Osteocyte (in vitro differentiated cells): ENCODE data around the gene GPRC5D. TPM values are rescaled to one million over a fixed set of nuclear protein-coding genes. Genes with fewer than 3 reads are reported as not detected.

Source experiments
- DNase-seq: peaks from one replicate; pipeline ENCODE4 v3.0.0; 2021; ENCODE audit warnings: mixed read lengths; ENCODE audit not compliant: unreplicated experiment; ENCODE audit errors: extremely low spot score
- H3K27ac Mint-ChIP-seq: one replicate; pipeline ENCODE4 v1.8.0; 2021; ENCODE audit warnings: mild to moderate bottlenecking, mixed read lengths; ENCODE audit not compliant: unreplicated experiment
- H3K27me3 Mint-ChIP-seq: one replicate; pipeline ENCODE4 v1.8.0; 2021; ENCODE audit warnings: mixed read lengths; ENCODE audit not compliant: unreplicated experiment
- H3K36me3 Mint-ChIP-seq: one replicate; pipeline ENCODE4 v1.8.0; 2021; ENCODE audit warnings: mixed read lengths; ENCODE audit not compliant: unreplicated experiment
- H3K4me1 Mint-ChIP-seq: one replicate; pipeline ENCODE4 v1.8.0; 2021; ENCODE audit warnings: mixed read lengths; ENCODE audit not compliant: unreplicated experiment
- H3K4me3 Mint-ChIP-seq: one replicate; pipeline ENCODE4 v1.8.0; 2021; ENCODE audit warnings: mild to moderate bottlenecking, moderate library complexity, mixed read lengths; ENCODE audit not compliant: unreplicated experiment
- H3K9me3 Mint-ChIP-seq: one replicate; pipeline ENCODE4 v1.8.0; 2021; ENCODE audit warnings: mixed read lengths; ENCODE audit not compliant: unreplicated experiment
- CTCF ChIP-seq: fragments of 200-600 bp; sonication (generic); IDR thresholded peaks from 2 replicates; pipeline ENCODE4 v1.5.0; 2021; ENCODE audit warnings: antibody characterized with exemption, mild to moderate bottlenecking, moderate library complexity
- total RNA-seq: library from RNA; stranded (reverse); gene quantifications from 2 replicates; pipeline ENCODE4 v1.2.1, GENCODE V29; 2021

Gene GPRC5D
- total RNA-seq, 1 donor from 2014 or later = not detected

GRCh38 chr12:12946686-12947355 lies 5.1 kb downstream of the GPRC5D start:
- DNase-seq = no peak
- H3K4me1 Mint-ChIP-seq = no peaks in the 10 kb centered on the region
- no peak overlapping the region for H3K4me3 Mint-ChIP-seq
- no peaks in the 10 kb centered on the region for H3K9me3 Mint-ChIP-seq
- no peak overlapping the region for H3K27ac Mint-ChIP-seq
- H3K36me3 Mint-ChIP-seq = no peaks in the 10 kb centered on the region
- H3K27me3 Mint-ChIP-seq = peaks cover 3% of the 10 kb centered on the region
- no peak for TF ChIP-seq CTCF

GRCh38 chr12:12945591-12945990 lies 6.4 kb downstream of the GPRC5D start:
- Mint-ChIP-seq H3K4me1 (no peaks in the 10 kb centered on the region), H3K27me3 (peaks cover 3% of the 10 kb centered on the region), H3K9me3 (no peaks in the 10 kb centered on the region), H3K27ac (no peak overlapping the region), H3K36me3 (no peaks in the 10 kb centered on the region), H3K4me3 (no peak overlapping the region)
- DNase-seq = no peak
- TF ChIP-seq CTCF = no peak

GRCh38 chr12:12943586-12944260 lies 8.2 kb downstream of the GPRC5D start:
- Mint-ChIP-seq H3K4me3 (no peak overlapping the region), H3K36me3 (no peaks in the 10 kb centered on the region), H3K4me1 (no peaks in the 10 kb centered on the region)

GRCh38 chr12:12941450-12942350 lies 10.3 kb downstream of the GPRC5D start:
- no peak for DNase-seq
- no peaks in the 10 kb centered on the region for H3K36me3 Mint-ChIP-seq
- H3K4me3 Mint-ChIP-seq = no peak overlapping the region
- peaks cover 3% of the 10 kb centered on the region for H3K27me3 Mint-ChIP-seq
- no peaks in the 10 kb centered on the region for H3K4me1 Mint-ChIP-seq
- no peak for TF ChIP-seq CTCF
- H3K27ac Mint-ChIP-seq = no peak overlapping the region
- H3K9me3 Mint-ChIP-seq = no peaks in the 10 kb centered on the region

More at GRCh38 chr12:12943586-12944260, 8.2 kb downstream of the GPRC5D start:
- peaks cover 3% of the 10 kb centered on the region for H3K27me3 Mint-ChIP-seq
- no peak for TF ChIP-seq CTCF
- DNase-seq = no peak
- no peak overlapping the region for H3K27ac Mint-ChIP-seq
- H3K9me3 Mint-ChIP-seq = no peaks in the 10 kb centered on the region
